GM18517 (cell line): ENCODE data around the gene NPAS3.

Experiments
- ATAC-seq: cut with Tn5 transposase; IDR thresholded peaks from one replicate; pipeline ENCODE4 v1.9.1; 2021; ENCODE audit warnings: mild to moderate bottlenecking, moderate library complexity; ENCODE audit not compliant: unreplicated experiment

NPAS3 gene

DNA sequence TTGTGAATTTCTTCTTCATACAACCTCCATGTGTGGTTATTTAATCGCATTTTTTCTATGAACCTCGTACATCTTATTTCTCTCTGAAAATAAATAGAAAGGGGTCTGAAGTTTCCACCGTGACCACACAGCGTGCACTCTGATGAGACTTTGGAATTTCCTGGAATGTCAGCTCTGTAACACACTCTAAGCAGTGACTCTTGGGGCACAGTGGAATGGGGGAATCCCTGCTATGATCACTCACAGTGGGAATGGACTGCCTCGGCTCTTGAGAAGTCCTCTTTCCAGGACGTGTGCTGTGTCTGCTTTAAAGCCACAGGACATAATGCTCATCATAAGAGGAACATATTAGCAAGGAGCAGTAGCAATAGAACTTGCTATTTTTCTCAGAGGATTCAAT lies 596.0 kb downstream of the NPAS3 start:
- ATAC-seq, result no peak

DNA sequence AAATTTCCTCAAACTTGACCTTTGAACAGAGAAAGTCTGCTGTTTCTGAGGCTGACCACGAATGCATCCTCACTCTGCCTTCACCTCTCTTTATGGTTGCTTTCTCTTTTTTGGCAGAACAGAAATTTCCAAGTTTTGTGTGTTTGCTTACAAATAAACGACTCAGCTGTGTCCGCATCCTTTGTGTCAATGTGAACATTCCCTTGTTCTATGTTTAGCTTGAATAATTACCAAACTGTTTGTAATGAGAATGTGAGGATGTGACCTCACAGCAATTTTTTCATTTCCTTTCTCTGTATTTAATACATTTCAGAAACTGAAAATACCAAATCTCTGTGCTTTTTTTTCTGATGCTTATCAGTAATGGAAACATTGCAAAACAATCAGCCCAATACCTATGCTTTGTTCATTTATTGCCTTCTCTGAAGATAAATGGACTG lies 601.3 kb downstream of the NPAS3 start:
- ATAC-seq, result no peak

DNA sequence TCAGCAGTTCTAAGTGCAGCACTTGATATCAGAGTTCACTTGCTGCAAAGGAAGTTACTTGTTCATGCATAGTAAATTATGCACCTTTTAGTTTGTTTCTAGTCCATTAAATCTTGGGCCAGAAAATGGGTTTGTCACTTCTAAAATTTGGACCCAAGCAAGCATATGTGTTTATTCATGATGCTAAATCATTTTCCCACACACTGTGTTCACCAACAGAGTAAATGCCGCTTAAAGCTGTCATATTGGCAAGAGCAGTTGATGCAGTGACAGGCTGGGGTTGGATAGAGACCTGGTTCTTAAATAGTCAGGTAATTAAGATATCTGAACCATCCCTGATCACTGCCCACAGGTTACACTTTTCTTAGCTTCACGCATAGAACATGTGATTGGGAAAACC lies 602.5 kb downstream of the NPAS3 start:
- ATAC-seq, result no peak

DNA sequence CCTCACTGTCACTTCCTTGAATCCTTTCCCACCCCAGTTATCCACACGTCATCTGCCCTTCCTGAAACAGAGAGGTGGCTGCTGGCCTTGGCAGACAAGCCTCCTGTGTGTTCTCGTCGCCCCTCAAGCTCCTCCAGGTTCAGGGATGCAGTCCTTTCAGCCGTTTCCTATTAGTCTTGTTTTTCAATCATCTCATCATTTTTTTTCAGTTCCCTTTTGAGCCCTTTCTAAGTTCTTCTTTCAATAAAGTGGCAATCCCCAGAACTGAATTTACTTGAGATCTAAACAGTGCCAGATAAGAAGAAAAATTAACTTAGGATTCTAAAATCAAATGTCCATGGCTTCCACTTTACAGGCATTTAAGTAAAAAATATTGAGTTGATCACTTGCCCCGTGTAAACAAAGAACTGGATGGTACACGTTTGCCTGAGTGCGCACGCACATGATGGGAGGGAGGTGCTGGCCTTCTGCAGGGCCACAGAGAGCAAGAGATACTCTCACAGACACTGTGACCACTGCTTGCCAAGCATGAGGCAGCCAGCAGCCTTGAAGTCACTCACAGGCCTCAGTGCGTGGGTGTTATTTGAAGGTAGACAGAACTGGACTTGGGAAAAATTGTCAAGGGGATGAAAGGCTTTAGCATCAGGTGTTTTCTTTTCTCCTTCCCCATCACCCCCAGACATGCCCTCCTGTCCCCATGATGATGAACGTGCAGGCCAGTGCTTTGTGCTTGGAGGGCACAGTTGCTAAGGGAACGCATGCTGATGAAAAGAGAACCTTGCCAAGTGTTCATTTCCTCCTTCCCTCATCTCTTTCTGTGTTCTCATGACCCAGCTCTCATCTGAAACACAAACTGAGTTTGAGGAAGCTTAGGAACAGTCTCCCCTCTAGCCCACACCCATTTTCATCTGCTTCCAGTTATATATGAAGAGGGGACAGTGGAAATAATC lies 603.9 kb downstream of the NPAS3 start:
- ATAC-seq, result no peak

DNA sequence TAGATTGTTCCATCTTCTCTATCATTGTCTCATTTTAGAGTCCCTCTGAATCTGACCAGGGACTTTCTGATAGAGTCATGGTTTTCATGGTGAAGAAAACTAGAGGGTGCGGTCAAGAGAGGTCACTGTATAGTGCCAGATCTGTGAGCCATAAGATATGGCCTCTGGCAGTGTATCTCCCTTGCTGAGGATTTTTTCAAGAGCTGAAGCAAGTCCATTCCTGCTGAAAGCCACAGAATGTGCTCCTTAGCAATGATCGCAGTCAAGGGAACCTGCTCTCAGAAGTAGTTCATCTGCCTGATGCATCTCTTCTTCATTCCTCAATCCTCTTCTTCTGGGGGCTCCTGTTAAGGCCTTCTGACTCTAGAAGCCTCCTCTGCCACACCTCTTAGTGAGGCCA lies 607.0 kb downstream of the NPAS3 start:
- no peak for ATAC-seq

DNA sequence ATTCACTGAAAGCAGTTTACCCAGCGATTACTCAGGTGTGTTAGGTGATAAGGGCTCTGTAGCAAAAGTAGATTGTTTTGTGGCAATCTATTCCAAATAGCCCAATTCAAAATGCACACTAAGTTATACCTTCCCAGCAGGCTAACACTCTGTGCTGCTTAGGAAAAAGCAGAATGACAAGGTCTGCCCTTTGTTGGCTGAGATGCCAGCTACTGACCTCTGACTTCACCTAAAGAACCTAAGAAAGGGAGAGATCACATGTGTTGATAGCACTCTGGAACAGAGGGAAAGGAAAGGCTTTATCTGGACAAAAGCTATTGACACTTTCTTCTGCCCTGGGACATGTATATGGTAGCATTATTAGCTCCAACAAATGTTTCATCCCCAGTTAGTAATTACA lies 609.9 kb downstream of the NPAS3 start:
- ATAC-seq, result no peak

GRCh38 chr14:33551963-33552362 lies 613.3 kb downstream of the NPAS3 start:
- ATAC-seq, result no peak

DNA sequence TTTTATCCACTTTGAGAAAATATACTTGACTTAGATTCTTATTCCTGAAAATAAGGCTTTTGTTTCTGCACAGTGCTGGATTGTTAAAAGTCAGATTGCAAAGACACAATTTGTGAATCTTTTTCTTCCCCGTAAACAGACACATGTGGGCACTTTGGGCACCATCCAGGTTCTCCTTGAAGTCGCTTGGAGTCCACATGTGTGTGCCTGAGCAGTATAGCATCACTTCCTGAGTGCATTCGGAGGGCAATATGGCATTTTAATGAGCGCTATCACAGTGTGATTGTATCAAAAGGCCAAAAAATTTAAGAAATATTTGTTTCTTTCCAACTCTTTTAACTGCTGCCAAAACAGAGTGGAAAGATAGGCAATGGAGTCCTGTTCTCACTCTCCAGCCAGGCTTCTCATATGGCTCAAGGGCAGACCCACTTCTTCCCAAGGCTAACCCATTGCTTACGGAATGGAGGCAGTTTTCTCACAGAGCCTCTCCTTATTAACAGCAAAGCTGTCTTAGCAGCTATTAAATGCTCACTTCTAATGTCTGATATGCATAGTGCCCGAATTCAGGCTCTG lies 615.1 kb downstream of the NPAS3 start:
- ATAC-seq, result no peak

DNA sequence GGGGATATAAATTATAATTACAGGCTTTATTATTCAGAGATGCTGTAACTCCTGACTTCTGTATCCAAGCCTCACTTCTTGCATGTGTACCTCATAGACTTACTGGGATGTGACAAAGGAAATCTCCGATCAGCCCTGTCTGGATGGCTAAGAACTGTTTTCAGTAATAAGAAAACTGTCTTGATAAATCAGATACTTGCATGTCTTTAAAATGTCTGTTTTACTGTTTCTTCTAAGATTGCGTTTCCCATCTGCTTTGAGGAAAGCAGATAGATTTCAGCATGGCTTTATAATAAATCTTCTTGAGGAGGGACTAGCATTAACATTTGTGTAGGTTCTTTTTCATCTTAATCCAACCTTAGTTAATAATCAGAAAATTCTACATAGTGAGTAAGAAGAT lies 616.3 kb downstream of the NPAS3 start:
- ATAC-seq, result no peak

GRCh38 chr14:33555710-33556350 lies 617.2 kb downstream of the NPAS3 start:
- ATAC-seq, result no peak

DNA sequence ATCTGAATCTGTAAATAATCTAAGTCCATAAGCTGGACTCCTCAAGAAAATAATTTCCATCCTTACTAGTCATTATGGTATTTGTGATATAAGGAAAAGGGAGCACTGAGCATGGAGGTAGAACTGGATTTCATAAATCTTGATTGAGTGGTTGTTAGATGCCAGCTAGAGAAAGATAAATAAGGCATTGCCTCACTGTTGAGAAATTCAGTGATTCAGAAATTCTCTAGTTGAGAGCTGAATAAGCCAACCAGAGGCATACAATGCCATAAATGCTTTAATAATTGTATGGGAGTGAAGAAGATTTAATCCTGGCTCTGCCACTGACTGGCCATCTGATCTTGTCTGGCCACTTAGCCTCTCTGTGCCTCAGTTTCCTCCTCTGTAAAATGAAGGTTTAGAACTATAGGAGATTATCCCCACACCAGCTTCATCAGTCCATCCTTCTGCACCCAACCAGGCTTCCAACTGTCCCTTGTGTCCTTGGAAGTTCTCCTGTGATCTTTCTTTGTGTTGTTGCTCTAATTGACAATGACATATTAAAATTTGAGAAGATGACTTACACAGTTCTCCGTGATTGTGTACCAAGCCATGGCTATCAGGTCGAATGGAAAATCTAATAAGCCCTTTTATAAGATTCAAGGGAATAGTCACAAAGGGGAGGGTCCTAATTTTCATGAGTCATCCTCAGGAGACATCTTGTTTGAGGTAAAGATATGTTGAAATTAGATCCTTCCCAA lies 617.9 kb downstream of the NPAS3 start:
- no peak for ATAC-seq

DNA sequence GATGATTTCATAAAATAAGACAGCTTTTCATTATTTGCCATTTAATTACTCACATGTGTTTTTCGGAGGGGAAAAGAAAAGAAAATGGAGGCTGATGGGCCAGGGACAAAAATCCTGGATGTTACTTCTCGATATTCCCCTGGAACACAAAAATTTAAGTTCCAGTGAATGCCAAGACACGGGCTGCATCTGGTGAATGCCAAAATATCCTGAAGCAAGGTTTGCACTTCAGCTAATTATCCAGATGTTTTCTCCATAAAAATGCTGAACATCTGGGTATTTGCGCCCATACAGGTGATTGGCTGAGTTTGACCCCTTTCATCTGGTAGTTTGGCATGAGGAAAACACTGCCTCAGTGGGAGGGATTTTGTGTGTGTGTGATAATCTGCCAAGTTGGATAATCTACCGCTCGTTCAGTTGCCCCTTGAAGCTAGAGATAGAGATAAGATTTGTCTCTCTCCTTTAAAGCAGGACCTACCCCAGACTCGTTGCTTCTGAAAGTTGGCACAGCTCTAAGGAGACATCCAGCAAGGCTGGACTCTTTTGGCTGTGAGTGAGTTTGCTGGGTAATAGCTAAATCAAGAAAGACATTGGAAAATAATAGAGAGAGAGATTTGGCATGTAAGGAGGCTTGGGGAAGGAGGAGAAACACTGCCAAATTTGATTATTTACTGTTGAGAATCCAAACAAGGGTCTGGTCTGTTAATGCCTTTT lies 622.2 kb downstream of the NPAS3 start:
- no peak for ATAC-seq

DNA sequence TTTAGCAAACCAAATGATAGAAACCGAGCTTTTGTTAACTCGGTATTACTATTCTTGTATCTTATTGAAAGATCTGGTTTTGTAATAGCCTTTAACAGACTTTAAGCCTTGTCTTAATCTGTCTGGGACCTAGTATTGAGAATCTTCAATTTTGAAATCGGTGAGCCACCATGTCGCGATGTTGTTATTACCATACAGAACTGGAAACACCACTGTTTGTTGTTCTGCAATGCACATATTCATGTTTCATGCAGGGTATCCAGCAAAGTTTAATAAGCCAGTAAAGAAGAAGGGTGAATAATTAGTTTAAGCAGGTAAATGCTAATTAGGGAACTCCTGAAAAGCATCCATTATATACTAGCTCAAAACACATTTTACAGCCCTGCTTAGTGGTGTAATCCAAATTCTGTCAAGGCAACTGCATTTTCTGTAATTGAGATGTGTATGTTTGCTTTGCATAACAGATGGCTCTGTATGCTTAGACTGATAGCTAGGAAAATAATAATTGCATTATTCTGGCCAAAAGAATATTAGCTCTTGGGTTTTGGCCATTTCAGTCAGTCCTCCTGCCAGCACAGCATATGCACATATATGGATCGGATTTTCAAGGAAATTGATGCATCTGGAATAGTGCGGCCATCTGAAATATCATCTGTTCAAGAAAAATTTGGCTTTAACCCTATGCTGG lies 623.0 kb downstream of the NPAS3 start:
- ATAC-seq, result no peak

DNA sequence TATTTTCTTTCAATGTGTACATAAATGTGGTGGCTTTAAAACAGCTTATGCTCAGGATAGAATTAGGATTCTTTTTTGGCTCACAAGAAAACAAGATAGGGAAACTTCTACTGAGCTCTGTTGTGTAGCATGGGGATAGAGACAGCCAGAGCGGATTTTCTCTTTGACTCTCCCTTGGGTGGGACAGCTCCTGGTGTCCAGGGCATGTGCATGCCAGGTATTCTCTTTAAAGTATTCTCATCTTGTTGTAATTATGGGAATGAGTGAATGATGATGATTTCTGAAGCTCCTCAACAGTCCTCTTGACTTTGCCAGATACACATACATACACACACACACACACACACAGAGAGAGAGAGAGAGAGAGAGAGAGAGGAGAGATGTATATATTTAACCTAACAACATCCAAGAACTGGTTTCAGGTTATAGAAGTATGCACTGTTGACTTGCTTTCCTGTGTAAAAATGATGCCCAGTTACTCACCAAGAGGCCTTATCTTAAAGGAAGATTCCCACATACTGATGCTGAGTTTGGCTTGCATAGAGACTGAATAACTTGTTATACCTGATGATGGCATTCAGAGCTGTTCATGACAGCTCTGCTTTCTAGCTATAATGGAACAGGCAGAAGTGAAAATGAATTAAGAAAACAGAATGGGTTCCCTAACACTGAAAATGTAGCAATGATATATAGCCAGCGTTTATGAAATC lies 624.7 kb downstream of the NPAS3 start:
- no peak for ATAC-seq

DNA sequence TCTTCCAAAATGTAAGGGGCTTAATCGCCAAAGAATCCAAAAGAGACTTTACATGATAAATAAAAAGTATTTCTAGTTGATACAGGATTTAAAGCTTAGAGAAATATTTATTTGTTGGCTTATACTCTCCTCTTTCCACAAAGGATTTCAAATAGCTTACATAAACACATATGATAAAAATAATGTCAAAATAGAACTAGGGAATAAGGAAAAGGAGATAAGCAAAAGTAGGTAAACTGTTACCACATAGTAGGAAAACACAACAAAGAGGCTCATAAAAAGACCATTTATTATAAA lies 625.2 kb downstream of the NPAS3 start:
- no peak for ATAC-seq

DNA sequence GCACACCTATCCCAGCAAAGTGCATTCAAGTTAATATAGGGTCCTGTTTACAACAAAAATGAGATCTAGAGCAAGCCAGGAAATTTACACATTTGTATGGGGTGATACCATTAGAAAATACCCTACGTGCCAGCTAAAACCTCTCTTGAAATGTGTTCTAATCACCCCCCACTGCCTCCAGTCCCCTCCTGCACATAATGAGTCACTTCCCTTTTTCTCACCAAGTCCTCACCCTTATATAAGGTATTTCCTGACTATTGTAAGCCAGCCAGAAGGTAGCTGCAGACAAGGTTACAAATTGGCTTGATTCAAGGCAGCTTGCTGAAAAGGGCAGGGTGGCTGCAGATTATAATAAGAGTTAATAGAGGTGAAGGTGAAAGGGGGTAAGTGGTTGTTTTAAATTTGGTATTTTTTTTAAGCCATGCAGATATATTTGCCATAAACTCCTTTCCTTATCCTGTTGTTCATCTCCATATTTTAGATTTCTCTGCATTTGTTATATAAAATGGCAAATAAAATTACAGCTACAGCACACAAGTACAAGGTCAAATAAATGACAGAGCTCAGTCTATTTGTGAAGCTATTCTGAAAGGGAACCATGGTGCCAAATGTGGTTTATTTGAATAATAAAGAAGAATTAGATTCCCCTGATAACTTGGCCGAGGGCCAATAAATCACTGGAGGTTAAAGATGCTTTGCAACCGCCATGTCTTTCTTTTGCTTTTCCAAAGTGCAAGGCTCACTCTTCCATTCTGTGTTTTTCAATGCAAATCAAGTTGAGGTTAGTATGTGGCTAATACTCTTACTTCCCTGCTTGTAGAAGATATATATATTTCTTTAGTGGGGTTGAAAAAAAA lies 626.3 kb downstream of the NPAS3 start:
- no peak for ATAC-seq

GRCh38 chr14:33566082-33566481 lies 627.4 kb downstream of the NPAS3 start:
- no peak for ATAC-seq

- ATAC-seq, result no peak
These were observed 628.5 kb downstream of the NPAS3 start for GRCh38 chr14:33567023-33567728.
